ENCODE results near the gene ATP2C1.

Gene ATP2C1

GRCh38 chr3:130933801-130934345, 40.0 kb downstream of the ATP2C1 start:
- DNase-seq (ENCODE audit: low read depth, low spot score): no peak
- H3K27ac ChIP-seq: no peak overlapping the region

- no peak for DNase-seq (ENCODE audit: low read depth, low spot score)
- no peak overlapping the region for H3K27ac ChIP-seq
Observed at GRCh38 chr3:130934442-130935089, 40.7 kb downstream of the ATP2C1 start.

GRCh38 chr3:130935761-130936492, 42.0 kb downstream of the ATP2C1 start:
- no peak overlapping the region for H3K27ac ChIP-seq
- DNase-seq (ENCODE audit: low read depth, low spot score): peak; percentile 8

GRCh38 chr3:130939753-130940152, 45.9 kb downstream of the ATP2C1 start:
- H3K27ac ChIP-seq: no peak overlapping the region
- no peak for DNase-seq (ENCODE audit: low read depth, low spot score)

GRCh38 chr3:130941793-130942192, 47.9 kb downstream of the ATP2C1 start:
- H3K27ac ChIP-seq: peak overlapping the region; percentile 50
- peak; percentile 36 for DNase-seq (ENCODE audit: low read depth, low spot score)

- DNase-seq (ENCODE audit: low read depth, low spot score): no peak
Observed at GRCh38 chr3:130946882-130947281, 53.0 kb downstream of the ATP2C1 start.

GRCh38 chr3:130948001-130948773, 54.3 kb downstream of the ATP2C1 start:
- H3K27ac ChIP-seq: no peak overlapping the region

More at GRCh38 chr3:130946882-130947281, 53.0 kb downstream of the ATP2C1 start:
- no peak overlapping the region for H3K27ac ChIP-seq

GRCh38 chr3:130948929-130949328, 55.0 kb downstream of the ATP2C1 start:
- no peak for DNase-seq (ENCODE audit: low read depth, low spot score)
- H3K27ac ChIP-seq: no peak overlapping the region

More at GRCh38 chr3:130948001-130948773, 54.3 kb downstream of the ATP2C1 start:
- no peak for DNase-seq (ENCODE audit: low read depth, low spot score)

GRCh38 chr3:130950124-130950523, 56.2 kb downstream of the ATP2C1 start:
- no peak overlapping the region for H3K27ac ChIP-seq
- DNase-seq (ENCODE audit: low read depth, low spot score): no peak

- DNase-seq (ENCODE audit: low read depth, low spot score): no peak
- no peak overlapping the region for H3K27ac ChIP-seq
Observed at GRCh38 chr3:130950641-130951040, 56.8 kb downstream of the ATP2C1 start.

GRCh38 chr3:130955481-130955880, 61.6 kb downstream of the ATP2C1 start:
- H3K27ac ChIP-seq: no peak overlapping the region
- DNase-seq (ENCODE audit: low read depth, low spot score): no peak

GRCh38 chr3:130956281-130956680, 62.4 kb downstream of the ATP2C1 start:
- DNase-seq (ENCODE audit: low read depth, low spot score): no peak
- no peak overlapping the region for H3K27ac ChIP-seq

- H3K27ac ChIP-seq: no peak overlapping the region
- DNase-seq (ENCODE audit: low read depth, low spot score): no peak
Observed at GRCh38 chr3:130956721-130957120, 62.8 kb downstream of the ATP2C1 start.

GRCh38 chr3:130960139-130960795, 66.4 kb downstream of the ATP2C1 start:
- no peak for DNase-seq (ENCODE audit: low read depth, low spot score)
- H3K27ac ChIP-seq: no peak overlapping the region

GRCh38 chr3:130961458-130961857, 67.6 kb downstream of the ATP2C1 start:
- DNase-seq (ENCODE audit: low read depth, low spot score): no peak
- H3K27ac ChIP-seq: no peak overlapping the region

- no peak for DNase-seq (ENCODE audit: low read depth, low spot score)
- H3K27ac ChIP-seq: peak overlapping the region; percentile 85
Observed at GRCh38 chr3:130963444-130963843, 69.6 kb downstream of the ATP2C1 start.

- DNase-seq (ENCODE audit: low read depth, low spot score): peak; percentile 90
- peak overlapping the region; percentile 85 for H3K27ac ChIP-seq
Observed at GRCh38 chr3:130963878-130964277, 70.0 kb downstream of the ATP2C1 start.

GRCh38 chr3:130967281-130967680, 73.4 kb downstream of the ATP2C1 start:
- no peak for DNase-seq (ENCODE audit: low read depth, low spot score)
- no peak overlapping the region for H3K27ac ChIP-seq

- H3K27ac ChIP-seq: no peak overlapping the region
- DNase-seq (ENCODE audit: low read depth, low spot score): no peak
Observed at GRCh38 chr3:130968221-130968620, 74.3 kb downstream of the ATP2C1 start.

- DNase-seq (ENCODE audit: low read depth, low spot score): no peak
- no peak overlapping the region for H3K27ac ChIP-seq
Observed at GRCh38 chr3:130969621-130970020, 75.7 kb downstream of the ATP2C1 start.

Data from epithelial cell of prostate (primary cell).